Effector memory CD4-positive, alpha-beta T cell (primary cell): ENCODE data around the gene SGTA.

Source experiments
- DNase-seq, 3 donors: peaks; one replicate each; pipeline ENCODE4 v3.0.0-alpha.2; 2020
- H3K27ac ChIP-seq: 2 replicates; pipeline ENCODE4 v1.7.0; 2013; ENCODE audit warnings: mild to moderate bottlenecking, low read length, moderate library complexity; ENCODE audit not compliant: insufficient read depth, poor library complexity, severe bottlenecking
- H3K27me3 ChIP-seq: replicated peaks from 2 replicates; pipeline ENCODE4 v1.7.0; 2013; ENCODE audit warnings: mild to moderate bottlenecking, low read length; ENCODE audit not compliant: insufficient read depth, control insufficient read depth, poor library complexity, severe bottlenecking
- H3K36me3 ChIP-seq: 2 replicates; pipeline ENCODE4 v1.7.0; 2013; ENCODE audit warnings: mild to moderate bottlenecking, low read length, moderate library complexity; ENCODE audit not compliant: control insufficient read depth, insufficient read depth
- H3K4me1 ChIP-seq: 2 replicates; pipeline ENCODE4 v1.7.0; 2013; ENCODE audit warnings: low read length, mild to moderate bottlenecking; ENCODE audit not compliant: control insufficient read depth, insufficient read depth, poor library complexity, severe bottlenecking
- H3K4me3 ChIP-seq: 2 replicates; pipeline ENCODE4 v1.7.0; 2013; ENCODE audit warnings: low read length, low read depth, mild to moderate bottlenecking; ENCODE audit not compliant: insufficient read depth, poor library complexity, severe bottlenecking
- H3K9me3 ChIP-seq: 2 replicates; pipeline ENCODE4 v1.7.0; 2013; ENCODE audit warnings: mild to moderate bottlenecking, low read length, moderate library complexity; ENCODE audit not compliant: control insufficient read depth

SGTA gene

DNA sequence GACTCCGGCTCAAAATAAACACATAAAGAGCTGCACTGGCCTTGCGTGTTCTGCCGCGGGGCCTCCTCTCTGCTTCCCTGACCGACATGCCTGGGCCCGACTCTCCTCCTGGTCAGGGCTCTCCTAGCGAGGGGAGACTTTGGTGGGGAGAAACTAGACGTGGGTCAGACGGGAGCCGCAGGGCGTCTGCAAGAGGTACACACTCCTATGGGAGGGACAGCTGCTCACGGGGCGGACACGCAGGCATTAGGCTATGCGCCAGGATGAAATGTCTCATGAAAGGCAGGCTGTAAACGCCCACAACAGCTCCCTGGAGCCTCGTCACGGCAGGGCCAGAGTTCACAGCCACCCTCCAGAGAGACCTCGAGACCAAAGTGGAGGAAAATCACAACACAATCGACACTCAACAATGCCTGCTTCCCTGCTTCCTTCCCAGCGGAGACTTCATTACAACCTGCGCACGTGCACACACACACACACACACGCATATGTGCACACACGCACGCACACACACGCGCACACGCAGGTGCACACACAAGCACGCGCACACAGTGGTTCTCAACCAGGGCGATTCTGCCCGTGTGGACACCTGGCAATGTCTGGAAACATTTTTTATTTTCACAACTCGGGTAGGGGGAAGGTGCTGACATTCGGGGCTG lies 49.0 kb downstream of the SGTA start:
- DNase-seq = no peak
- Histone ChIP-seq H3K36me3 (peaks cover 20% of the 10 kb centered on the region), H3K27ac (no peak overlapping the region)

DNA sequence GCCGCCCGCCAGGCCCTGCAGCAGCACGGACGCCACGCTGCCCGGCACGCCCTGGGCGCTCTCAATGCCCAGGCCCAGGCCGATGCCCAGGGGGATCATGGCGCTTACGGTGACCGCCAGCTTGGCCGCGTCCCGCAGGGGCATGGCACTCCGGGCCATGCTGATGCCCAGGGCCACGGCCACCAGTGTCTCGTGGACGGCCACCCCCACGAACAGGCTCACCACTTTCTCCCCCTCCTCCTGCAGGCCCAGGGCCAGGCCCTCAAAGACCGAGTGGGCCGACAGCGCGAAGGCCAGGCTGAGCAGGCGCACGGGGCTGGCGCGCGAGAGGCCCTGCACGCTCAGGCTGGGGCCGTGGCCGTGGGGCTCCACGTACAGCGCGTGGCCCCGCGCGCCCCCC lies 50.2 kb downstream of the SGTA start:
- Histone ChIP-seq H3K36me3 (peaks cover 20% of the 10 kb centered on the region), H3K27ac (no peak overlapping the region), H3K4me3 (no peak overlapping the region), H3K4me1 (no peaks in the 10 kb centered on the region), H3K27me3 (no peaks in the 10 kb centered on the region), H3K9me3 (no peaks in the 10 kb centered on the region)
- no peak for DNase-seq

More for the DNA sequence above, 49.0 kb downstream of the SGTA start:
- peaks cover 1% of the 10 kb centered on the region for H3K4me1 ChIP-seq
- no peak overlapping the region for H3K4me3 ChIP-seq
- no peaks in the 10 kb centered on the region for H3K27me3 ChIP-seq
- H3K9me3 ChIP-seq = no peaks in the 10 kb centered on the region

DNA sequence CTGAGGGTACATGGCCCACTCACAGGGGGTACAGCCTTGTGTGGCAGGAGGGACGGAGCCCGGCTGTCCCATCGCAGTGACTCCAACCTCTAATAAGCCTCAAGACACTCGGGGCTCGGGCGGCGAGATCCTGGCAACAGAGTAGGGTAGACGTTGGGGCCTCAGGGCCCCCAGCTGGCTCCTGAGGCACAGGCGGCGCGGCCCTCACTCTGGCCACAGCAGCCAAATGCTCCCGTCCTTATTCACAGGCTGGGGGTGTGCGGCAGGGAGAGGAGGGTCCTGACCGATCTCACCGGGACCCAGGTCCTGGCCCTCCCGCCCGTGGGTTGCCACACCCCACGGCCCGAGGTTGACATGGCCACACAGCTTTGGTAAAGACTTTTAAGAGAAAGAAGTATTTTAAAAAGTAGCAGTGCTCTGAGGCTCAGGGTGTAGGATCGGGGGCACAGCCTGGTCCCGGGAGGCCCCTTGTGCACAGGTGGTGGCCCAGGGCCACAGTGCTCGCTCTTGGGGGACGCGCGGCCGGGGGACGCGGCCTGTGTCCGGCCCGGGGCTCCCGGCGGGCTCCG lies 50.8 kb downstream of the SGTA start:
- Histone ChIP-seq H3K27ac (no peak overlapping the region), H3K27me3 (no peaks in the 10 kb centered on the region), H3K36me3 (peaks cover 20% of the 10 kb centered on the region), H3K4me3 (no peak overlapping the region), H3K4me1 (no peaks in the 10 kb centered on the region), H3K9me3 (no peaks in the 10 kb centered on the region)
- DNase-seq = no peak

DNA sequence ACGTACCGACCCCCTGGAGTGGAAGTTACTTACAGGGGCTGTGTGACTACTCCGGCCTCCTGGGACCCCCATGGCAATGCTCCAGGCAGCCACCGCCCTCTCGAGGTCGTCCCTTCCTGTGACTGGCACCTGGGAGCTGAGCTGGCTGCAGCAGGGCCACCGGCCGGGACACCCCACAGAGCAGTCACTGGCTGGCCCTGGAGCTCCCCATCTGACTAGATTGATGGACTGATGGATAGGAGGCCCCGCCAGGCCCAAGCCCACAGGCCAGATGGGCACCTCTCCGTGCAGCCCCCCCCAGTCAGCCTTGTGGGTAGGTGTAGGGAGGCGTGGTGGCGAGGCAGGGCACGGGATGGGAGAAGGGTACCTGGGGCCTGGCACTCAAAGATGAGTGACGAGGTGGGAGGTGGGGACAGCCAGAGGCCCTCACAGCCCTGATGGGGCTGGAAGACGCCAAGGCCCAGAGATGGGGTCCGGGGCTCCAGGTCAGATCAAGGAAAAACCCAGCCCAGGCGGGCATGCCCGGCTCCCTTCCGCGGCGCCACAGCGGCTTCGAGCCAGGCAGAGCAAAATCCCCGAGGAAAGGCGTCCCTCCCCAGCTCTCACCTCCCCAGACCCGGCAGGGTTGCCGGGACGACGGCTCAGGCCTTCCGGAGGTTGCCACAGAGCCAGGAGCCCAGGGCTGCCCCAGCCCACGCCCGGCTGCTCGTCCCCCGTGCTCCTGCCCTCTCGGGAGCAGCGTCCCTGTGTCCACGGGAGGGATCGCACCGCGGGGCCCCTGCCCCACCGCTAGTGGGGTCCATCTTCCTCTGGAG lies 51.7 kb downstream of the SGTA start:
- DNase-seq = no peak
- Histone ChIP-seq H3K27ac (no peak overlapping the region), H3K27me3 (no peaks in the 10 kb centered on the region), H3K36me3 (peaks cover 13% of the 10 kb centered on the region), H3K4me3 (no peak overlapping the region), H3K9me3 (no peaks in the 10 kb centered on the region), H3K4me1 (no peaks in the 10 kb centered on the region)

DNA sequence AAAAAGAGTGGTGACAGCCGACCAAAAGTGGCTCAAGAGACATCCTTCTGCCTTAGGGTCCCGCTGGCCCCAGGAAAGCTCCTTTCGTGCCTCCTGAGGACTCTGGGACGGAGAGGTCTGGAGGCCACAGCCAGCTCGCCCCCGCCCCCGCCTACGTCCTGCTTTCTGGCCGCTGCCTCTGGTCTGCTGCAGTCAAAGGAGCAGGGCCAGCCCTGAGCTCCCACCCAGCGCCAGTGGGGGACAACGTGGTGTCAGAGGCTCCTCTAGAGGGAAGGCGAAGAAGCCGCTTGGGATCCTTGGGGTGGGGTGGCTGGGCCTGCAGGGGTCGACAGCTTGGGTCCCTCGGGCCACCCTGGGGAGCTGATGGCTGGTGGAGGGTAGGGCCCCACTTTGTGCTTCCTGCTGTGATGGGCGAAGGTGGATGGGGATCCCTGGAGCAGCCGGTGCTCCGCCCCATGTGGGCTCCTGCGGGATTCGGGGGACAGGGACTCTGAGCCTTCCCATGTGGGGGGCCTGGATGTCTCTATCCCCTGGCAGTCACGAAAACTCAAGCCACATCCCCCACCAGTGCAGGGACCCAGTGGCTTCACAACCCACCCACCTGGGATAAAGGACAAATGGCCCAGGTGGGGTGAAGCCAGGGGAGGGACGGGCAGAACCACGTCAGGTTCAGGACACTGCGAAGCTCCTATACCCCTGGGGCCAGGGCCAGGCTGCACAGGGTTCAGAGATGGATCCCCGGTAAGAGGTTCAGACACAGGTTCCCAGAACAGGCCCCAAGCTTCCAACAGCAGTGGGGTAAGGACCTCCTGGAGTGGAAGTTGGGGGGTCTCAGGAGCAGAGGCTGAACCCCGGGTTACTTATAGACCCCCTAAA lies 52.9 kb downstream of the SGTA start:
- DNase-seq = no peak
- Histone ChIP-seq H3K27ac (no peak overlapping the region), H3K4me1 (no peaks in the 10 kb centered on the region), H3K9me3 (no peaks in the 10 kb centered on the region), H3K4me3 (no peak overlapping the region), H3K27me3 (no peaks in the 10 kb centered on the region), H3K36me3 (peaks cover 6% of the 10 kb centered on the region)

DNA sequence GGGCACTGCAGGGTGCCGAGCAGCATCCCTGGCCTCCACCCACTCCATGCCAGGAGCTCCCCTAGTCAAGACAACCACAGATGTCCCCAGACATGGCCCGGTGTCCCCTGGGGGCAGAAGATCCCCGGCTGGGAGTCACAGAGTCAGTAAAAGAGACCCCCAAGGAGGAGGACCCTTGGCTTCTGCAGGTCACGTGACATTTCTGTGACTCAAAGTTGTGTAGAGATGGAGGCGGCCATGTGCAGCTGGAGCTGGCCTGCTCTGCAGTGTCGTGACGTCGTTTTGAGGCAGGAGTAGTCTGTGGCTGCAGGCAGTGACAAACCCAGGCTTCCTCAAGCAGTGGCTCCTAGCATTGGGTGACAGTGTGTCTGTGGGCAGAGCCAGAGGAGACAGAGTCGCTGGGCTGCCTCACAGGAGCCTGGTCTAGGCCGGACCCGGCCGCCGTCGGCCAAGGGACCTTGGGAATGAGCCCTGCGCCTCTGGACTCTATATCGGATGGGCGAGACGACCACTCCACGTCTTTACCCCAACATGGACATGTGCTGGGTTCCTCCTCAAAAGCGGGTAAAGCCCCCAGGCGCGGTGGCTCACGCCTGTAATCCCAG lies 54.2 kb downstream of the SGTA start:
- no peak overlapping the region for H3K4me3 ChIP-seq
- peaks cover 3% of the 10 kb centered on the region for H3K27me3 ChIP-seq
- no peaks in the 10 kb centered on the region for H3K9me3 ChIP-seq
- no peak for DNase-seq
- no peaks in the 10 kb centered on the region for H3K4me1 ChIP-seq
- no peak overlapping the region for H3K27ac ChIP-seq
- H3K36me3 ChIP-seq = no peaks in the 10 kb centered on the region

DNA sequence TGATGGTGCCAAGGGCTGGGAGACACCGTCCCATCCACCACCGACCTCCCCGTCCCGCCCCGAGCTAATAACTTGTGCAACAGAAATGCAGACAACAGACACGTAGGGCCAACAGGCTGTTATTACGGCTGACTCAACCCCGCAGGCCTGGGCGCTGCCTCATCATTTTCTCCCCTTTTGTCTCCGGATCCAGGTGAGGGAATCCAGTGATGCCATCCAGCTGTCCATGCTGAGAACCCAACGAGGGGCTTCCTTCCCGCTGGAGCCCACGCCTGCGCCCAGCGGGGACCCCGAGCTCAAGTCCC lies 55.5 kb downstream of the SGTA start:
- Histone ChIP-seq H3K36me3 (no peaks in the 10 kb centered on the region), H3K27me3 (peaks cover 3% of the 10 kb centered on the region), H3K9me3 (no peaks in the 10 kb centered on the region), H3K27ac (no peak overlapping the region), H3K4me3 (no peak overlapping the region), H3K4me1 (no peaks in the 10 kb centered on the region)
- DNase-seq = no peak

DNA sequence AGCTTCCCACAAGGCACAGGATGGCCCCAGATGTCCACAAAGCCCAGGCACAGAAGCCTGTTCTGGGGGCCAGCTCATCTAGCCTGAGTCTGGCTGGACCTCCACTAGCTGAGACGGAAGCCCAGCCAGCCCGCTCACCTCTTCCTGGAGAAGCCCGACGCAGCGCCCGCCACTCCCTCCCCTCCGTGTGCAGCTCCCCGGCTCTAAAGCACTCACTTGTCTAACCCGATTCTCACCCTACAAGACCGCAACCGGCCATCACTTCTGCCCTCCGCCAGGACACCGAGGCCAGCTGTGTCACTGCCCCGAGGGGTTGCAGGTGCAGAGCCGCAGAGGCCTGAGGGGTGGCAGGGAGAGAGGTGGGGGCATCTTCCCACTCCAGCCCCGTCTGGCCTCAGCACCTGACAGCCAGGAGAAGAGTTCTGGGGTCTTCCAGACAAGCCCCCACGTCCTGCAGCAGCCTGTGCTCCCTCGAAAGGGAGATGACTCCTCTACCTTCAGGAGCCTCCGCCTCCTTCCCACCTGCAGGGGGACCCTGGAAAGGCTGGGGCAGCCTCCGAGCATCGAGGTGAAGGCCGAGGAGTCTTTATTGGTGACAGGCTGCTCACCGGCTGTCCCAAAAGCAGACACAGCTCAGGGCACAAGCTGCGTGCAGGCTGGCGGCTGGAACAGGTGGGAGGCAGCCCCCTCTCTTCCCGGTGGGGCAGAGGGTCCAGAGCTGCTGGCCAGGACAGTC lies 56.0 kb downstream of the SGTA start:
- no peaks in the 10 kb centered on the region for H3K9me3 ChIP-seq
- H3K27me3 ChIP-seq = peaks cover 4% of the 10 kb centered on the region
- DNase-seq = no peak
- H3K4me1 ChIP-seq = no peaks in the 10 kb centered on the region
- no peak overlapping the region for H3K27ac ChIP-seq
- no peak overlapping the region for H3K4me3 ChIP-seq
- no peaks in the 10 kb centered on the region for H3K36me3 ChIP-seq

DNA sequence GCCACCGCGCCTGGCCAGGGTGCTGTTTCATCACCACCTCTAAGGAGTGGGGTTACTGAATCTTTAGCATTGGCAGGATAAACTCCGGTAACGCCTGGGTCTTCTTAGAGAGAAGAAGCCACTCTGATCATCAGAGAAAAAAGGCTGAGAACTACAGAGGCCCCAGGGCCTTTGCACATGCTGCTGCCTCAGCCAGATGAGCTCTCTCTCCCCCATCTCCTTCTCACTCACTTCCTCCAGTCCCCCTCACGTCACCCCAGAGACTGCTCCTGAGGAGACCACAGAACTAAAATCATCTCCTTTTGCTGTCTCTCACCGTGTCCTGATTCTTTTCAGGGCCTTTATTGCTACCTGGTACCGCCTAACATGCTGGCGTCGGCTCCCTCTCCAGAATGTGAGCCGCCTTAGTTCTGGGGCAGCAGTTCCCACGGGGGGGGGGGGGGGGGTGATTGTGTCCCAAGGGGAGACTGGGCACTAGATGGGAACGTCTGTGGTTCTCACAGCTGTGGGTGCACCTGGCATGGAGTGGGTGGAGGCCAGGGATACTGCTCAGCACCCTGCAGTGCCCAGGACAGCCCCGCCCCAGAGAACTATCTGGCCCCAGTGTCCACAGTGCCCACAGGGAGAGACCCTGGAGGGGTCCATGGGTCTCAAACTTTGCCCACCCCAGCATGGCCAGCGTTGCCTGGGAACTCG lies 56.8 kb downstream of the SGTA start:
- Histone ChIP-seq H3K4me1 (peaks cover 4% of the 10 kb centered on the region), H3K27ac (no peak overlapping the region), H3K4me3 (no peak overlapping the region), H3K27me3 (peaks cover 10% of the 10 kb centered on the region), H3K9me3 (no peaks in the 10 kb centered on the region), H3K36me3 (no peaks in the 10 kb centered on the region)
- DNase-seq = no peak
